ENCODE measurements around the gene VANGL2. TPM values are rescaled to one million over a fixed set of nuclear protein-coding genes. Genes with fewer than 3 reads are reported as not detected.

Gene VANGL2
- polyA plus RNA-seq, 4 donors, result 29.2 to 43.9 (median 34.9) TPM

GRCh38 chr1:160454371-160455152, 54.2 kb downstream of the VANGL2 start:
- no peak for DNase-seq (ENCODE audit: low read depth in 4 of 4, low spot score in 2 of 4)

GRCh38 chr1:160455153-160455517, 54.8 kb downstream of the VANGL2 start:
- DNase-seq (ENCODE audit: low read depth in 4 of 4, low spot score in 2 of 4), result no peak

GRCh38 chr1:160459056-160459455, 58.7 kb downstream of the VANGL2 start:
- no peak for DNase-seq (ENCODE audit: low read depth in 4 of 4, low spot score in 2 of 4)

GRCh38 chr1:160459687-160460086, 59.3 kb downstream of the VANGL2 start:
- no peak for DNase-seq (ENCODE audit: low read depth in 4 of 4, low spot score in 2 of 4)

- DNase-seq (ENCODE audit: low read depth in 4 of 4, low spot score in 2 of 4), result no peak
Observed at GRCh38 chr1:160460214-160460642, 59.9 kb downstream of the VANGL2 start.

GRCh38 chr1:160460683-160461287, 60.4 kb downstream of the VANGL2 start:
- no peak for DNase-seq (ENCODE audit: low read depth in 4 of 4, low spot score in 2 of 4)

GRCh38 chr1:160465123-160465522, 64.8 kb downstream of the VANGL2 start:
- DNase-seq (ENCODE audit: low read depth in 4 of 4, low spot score in 2 of 4), result no peak

- DNase-seq (ENCODE audit: low read depth in 4 of 4, low spot score in 2 of 4), result no peak
Observed at GRCh38 chr1:160466961-160467360, 66.6 kb downstream of the VANGL2 start.

GRCh38 chr1:160467576-160467975, 67.2 kb downstream of the VANGL2 start:
- DNase-seq (ENCODE audit: low read depth in 4 of 4, low spot score in 2 of 4), result no peak

GRCh38 chr1:160471253-160471652, 70.9 kb downstream of the VANGL2 start:
- DNase-seq (ENCODE audit: low read depth in 4 of 4, low spot score in 2 of 4), result no peak

GRCh38 chr1:160472112-160472511, 71.7 kb downstream of the VANGL2 start:
- DNase-seq (ENCODE audit: low read depth in 4 of 4, low spot score in 2 of 4), result no peak

GRCh38 chr1:160474392-160475242, 74.3 kb downstream of the VANGL2 start:
- no peak for DNase-seq (ENCODE audit: low read depth in 4 of 4, low spot score in 2 of 4)

Other genes with a start within 250 kb of the VANGL2 start
- under 1 TPM in 3 of 4 donors, not detected in 1; 0.04 to 0.43 (median 0.26) TPM for gene ATP1A4, start 249.0 kb upstream of the VANGL2 start, polyA plus RNA-seq (ENCODE audit: insufficient read length in 4 of 4)
- under 1 TPM; 0.13 to 0.63 (median 0.33) TPM for gene CASQ1, start 210.0 kb upstream of the VANGL2 start, polyA plus RNA-seq (ENCODE audit: insufficient read length in 4 of 4)
- 100 to 1,000 TPM in 2 of 4 donors, 10 to 100 TPM in 2; 86.1 to 130 (median 108) TPM for gene PEA15, start 195.2 kb upstream of the VANGL2 start, polyA plus RNA-seq (ENCODE audit: insufficient read length in 4 of 4)
- 100 to 1,000 TPM; 160 to 276 (median 224) TPM for gene DCAF8, start 138.0 kb upstream of the VANGL2 start, polyA plus RNA-seq (ENCODE audit: insufficient read length in 4 of 4)
- 10 to 100 TPM; 72.1 to 91.4 (median 78.8) TPM for gene PEX19, start 115.4 kb upstream of the VANGL2 start, polyA plus RNA-seq (ENCODE audit: insufficient read length in 4 of 4)
- 100 to 1,000 TPM; 140 to 179 (median 159) TPM for gene COPA, start 57.3 kb upstream of the VANGL2 start, polyA plus RNA-seq (ENCODE audit: insufficient read length in 4 of 4)
- gene NCSTN, start 57.2 kb upstream of the VANGL2 start, polyA plus RNA-seq (ENCODE audit: insufficient read length in 4 of 4), result 100 to 1,000 TPM; 141 to 159 (median 155) TPM
- under 1 TPM; 0.10 to 0.33 (median 0.19) TPM for gene NHLH1, start 33.5 kb upstream of the VANGL2 start, polyA plus RNA-seq (ENCODE audit: insufficient read length in 4 of 4)
- gene SLAMF6, start 122.7 kb downstream of the VANGL2 start, polyA plus RNA-seq (ENCODE audit: insufficient read length in 4 of 4), result under 1 TPM in 3 of 4 donors, not detected in 1; 0.10 to 0.17 (median 0.13) TPM
- gene CD84, start 178.9 kb downstream of the VANGL2 start, polyA plus RNA-seq (ENCODE audit: insufficient read length in 4 of 4), result 1 to 10 TPM in 2 of 4 donors, under 1 TPM in 2; 0.71 to 1.5 (median 1.2) TPM
- gene SLAMF1, start 246.5 kb downstream of the VANGL2 start, polyA plus RNA-seq (ENCODE audit: insufficient read length in 4 of 4), result under 1 TPM in 3 of 4 donors, not detected in 1; 0.05 to 0.16 (median 0.10) TPM